Effector memory CD8-positive, alpha-beta T cell (primary cell): Measurements from ENCODE around the gene CAMK1.

Experiments used
- ATAC-seq: fragments of 150-1000 bp; cut with Tn5 transposase; replicated peaks from 2 replicates; pipeline ENCODE4 v1.10.0; 2021; ENCODE audit warnings: mild to moderate bottlenecking, moderate library complexity
- DNase-seq, 3 experiments: peaks; one replicate each; pipeline ENCODE4 v3.0.0; 2021
- H3K27ac Mint-ChIP-seq, 2 donors: one replicate each; pipeline ENCODE4 v1.8.0; 2022; ENCODE audit warnings: mild to moderate bottlenecking in 2 of 2, mixed read lengths in 2 of 2, moderate library complexity in 2 of 2
- H3K27me3 Mint-ChIP-seq, 2 donors: one replicate each; pipeline ENCODE4 v1.8.0; 2022; ENCODE audit warnings: mixed read lengths in 2 of 2
- H3K36me3 Mint-ChIP-seq: one replicate; pipeline ENCODE4 v1.8.0; 2022; ENCODE audit warnings: mild to moderate bottlenecking, moderate library complexity, mixed read lengths; ENCODE audit not compliant: insufficient read depth
- H3K4me1 Mint-ChIP-seq, 2 donors: one replicate each; pipeline ENCODE4 v1.8.0; 2022; ENCODE audit warnings: low read depth in 2 of 2, mixed read lengths in 2 of 2
- H3K4me3 Mint-ChIP-seq, 2 donors: one replicate each; pipeline ENCODE4 v1.8.0; 2022; ENCODE audit warnings: mild to moderate bottlenecking in 2 of 2, mixed read lengths in 2 of 2, moderate library complexity in 2 of 2
- H3K9me3 Mint-ChIP-seq, 2 donors: one replicate each; pipeline ENCODE4 v1.8.0; 2022; ENCODE audit warnings: mixed read lengths in 2 of 2

CAMK1 gene

DNA sequence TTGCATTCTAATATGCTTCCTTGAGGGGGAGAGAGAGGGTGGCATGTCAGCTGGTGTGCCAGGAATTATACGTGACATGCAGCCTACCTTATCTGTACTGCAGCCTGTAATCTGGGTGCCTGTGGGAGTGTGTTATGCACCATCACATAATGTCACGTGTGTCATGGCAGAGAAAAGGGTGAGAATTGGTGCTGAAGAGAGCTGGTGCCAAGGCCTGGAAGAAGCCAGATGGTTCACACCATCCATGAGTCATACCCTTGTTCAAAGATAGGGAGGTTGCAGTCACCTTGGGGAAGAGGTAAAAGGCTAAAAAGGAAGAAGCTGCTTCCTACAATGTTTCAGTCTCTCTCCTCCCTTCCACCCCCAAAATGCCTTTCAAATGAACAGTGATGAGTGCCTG lies 32.9 kb downstream of the CAMK1 start:
- Mint-ChIP-seq H3K27ac (no peak overlapping the region), H3K9me3 (no peaks in the 10 kb centered on the region), H3K27me3 (no peaks in the 10 kb centered on the region), H3K4me1 (peaks cover 39 to 40% of the 10 kb centered on the region in 2 donors), H3K36me3 (peaks cover 57% of the 10 kb centered on the region), H3K4me3 (no peak overlapping the region)
- no peak for ATAC-seq
- DNase-seq = no peak

DNA sequence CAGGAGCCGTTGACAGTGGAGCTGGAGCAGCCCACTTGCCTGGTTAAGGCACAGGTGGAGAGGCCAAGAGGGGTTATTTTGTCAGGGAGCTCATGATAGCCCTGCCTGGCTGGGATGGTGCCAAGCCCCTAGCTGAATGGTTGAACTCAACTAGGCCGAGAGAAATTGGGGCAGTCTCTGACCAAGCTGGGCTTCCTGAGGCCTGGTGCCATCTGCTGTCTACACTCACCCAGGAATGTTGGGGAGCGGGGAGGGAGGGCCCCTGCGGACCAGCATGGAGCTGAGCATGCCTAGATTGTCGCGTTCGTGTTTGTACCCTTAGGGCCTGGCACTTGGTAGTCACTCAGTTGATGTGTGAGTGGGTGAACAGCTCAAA lies 37.0 kb downstream of the CAMK1 start:
- no peaks in the 10 kb centered on the region for H3K9me3 Mint-ChIP-seq
- DNase-seq (no peak), ATAC-seq (no peak)
- peak overlapping the region; percentile 91 for H3K4me3 Mint-ChIP-seq
- peak overlapping the region; percentile 89 to 95 for H3K27ac Mint-ChIP-seq
- peaks cover 41 to 42% of the 10 kb centered on the region in 2 donors for H3K4me1 Mint-ChIP-seq
- peaks cover 49% of the 10 kb centered on the region for H3K36me3 Mint-ChIP-seq
- no peaks in the 10 kb centered on the region for H3K27me3 Mint-ChIP-seq

DNA sequence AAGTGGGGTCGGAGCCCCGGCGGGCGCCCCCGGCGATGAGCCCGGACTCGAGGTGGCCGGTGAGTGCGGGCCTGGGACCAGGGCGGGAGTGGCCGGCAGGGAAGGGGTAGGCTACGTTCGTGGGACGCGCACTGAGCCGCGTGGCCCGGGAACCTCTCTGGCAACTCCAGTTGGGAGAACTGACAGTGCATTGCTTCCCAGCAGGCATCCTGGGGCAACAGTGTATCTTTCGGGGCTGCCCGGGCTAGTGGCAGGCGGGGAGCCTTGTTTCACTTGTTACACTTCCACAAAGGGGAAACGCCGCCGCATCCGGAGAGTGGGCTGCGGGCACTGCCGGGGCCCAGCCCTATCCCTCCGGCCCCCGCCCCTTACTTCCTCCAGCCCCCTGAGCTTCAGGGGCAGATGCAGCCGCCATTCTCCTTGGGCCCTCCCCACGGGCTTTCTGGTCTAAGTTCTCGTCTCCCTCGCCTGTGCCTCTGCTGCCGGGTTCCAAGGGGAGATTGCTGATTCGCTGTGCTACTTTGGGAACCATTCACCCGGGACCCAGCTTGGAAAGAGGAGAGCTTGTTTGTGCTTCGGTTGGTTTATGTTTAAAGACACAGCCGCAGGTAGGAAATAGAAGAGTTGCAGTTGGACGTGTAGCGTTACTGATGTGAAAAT lies 37.5 kb downstream of the CAMK1 start:
- ATAC-seq (peak; percentile 28), DNase-seq (peak; percentile 43 to 57 (median 55))
- peak overlapping the region; percentile 89 to 95 for H3K27ac Mint-ChIP-seq
- peaks cover 44% of the 10 kb centered on the region for H3K36me3 Mint-ChIP-seq
- H3K27me3 Mint-ChIP-seq = no peaks in the 10 kb centered on the region
- no peaks in the 10 kb centered on the region for H3K9me3 Mint-ChIP-seq
- H3K4me3 Mint-ChIP-seq = peak overlapping the region; percentile 91
- H3K4me1 Mint-ChIP-seq = peaks cover 46 to 47% of the 10 kb centered on the region in 2 donors

DNA sequence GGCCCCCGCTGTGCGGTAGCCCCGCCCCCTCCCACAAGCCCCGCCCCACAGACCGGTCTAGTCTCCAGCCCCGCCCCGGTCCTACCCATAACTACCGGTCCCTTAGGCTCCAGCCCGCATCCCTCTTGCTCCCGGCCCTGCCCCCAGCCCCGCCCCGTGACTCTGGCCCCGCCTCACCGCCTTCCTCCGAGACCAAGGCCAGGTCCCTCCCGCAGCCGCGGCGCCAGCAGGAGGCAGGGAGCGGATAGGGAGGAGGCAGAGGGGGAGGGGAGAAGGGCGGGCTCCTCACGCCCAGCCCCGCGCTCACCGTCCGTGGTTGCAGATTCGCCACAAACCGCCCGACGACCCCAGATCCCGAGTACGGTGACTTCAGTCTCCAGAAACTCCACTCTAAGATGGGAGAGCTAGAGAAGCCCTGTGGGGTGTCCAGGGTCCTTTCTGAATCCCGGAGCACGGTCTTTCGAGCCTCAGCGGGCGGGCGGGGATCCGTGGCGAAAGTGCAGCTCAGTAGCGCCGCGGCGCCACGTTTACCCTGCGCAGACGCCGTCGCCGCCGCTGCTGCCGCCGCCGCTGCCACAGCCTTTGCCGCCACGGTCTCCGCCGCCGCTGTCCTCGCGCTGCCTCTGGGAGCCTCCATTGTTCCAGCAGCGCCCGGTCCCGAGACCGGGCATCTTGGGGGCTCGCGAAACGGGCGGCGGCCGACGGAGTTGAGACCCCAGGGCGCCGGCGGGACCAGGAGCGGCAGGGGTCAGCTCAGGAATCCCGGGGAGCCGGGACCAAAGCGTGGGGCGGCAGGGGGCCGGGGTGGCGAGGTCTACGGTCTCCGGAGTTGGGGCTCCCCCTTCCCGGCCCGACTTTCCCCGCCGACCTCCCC lies 38.3 kb downstream of the CAMK1 start, which contains the start of gene BRPF1:
BRPF1 (plus strand) TSS at position 530 of the 874 bp plus-strand sequence. CDS start 2,406 bp downstream, outside the sequence.
- Mint-ChIP-seq H3K36me3 (peaks cover 41% of the 10 kb centered on the region), H3K4me3 (peak within 1 kb of the TSS; percentile 91), H3K27me3 (no peaks in the 10 kb centered on the region), H3K27ac (peak within 1 kb of the TSS; percentile 89 to 95), H3K4me1 (peaks cover 48 to 49% of the 10 kb centered on the region in 2 donors), H3K9me3 (no peaks in the 10 kb centered on the region)
- DNase-seq (peak; percentile 94 to 95 (median 95)), ATAC-seq (peak; percentile 88)

DNA sequence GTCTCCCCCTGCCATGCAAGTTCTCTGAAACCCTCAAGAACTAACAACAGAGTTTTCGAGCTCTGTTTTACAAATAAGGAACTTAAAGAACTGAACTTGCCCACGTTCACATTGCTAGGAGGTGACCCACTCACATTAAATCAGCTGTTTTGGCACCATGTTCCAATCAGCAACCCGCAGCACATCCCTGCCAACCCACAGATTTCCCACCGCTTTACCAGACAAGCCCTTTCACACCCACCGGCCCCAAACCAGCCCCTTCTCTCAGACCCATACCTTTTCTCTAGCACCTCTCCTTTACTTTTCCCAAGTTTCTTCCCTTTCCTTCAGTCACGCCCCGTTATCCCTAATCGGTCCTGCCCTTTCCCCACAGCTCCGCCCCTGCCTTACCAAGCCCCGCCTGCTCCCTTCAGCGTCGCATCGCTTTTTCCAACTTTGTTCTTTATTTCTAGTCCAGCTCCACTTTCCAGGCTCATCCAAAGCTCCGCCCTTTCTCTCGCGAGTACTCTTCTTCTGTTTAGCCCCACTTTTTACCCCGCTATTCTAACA lies 39.0 kb downstream of the CAMK1 start:
- no peaks in the 10 kb centered on the region for H3K9me3 Mint-ChIP-seq
- H3K27ac Mint-ChIP-seq = peak overlapping the region; percentile 89 to 95
- H3K4me3 Mint-ChIP-seq = peak overlapping the region; percentile 91
- no peaks in the 10 kb centered on the region for H3K27me3 Mint-ChIP-seq
- ATAC-seq (peak; percentile 25), DNase-seq (no peak)
- peaks cover 34% of the 10 kb centered on the region for H3K36me3 Mint-ChIP-seq
- peaks cover 43 to 48% of the 10 kb centered on the region in 2 donors for H3K4me1 Mint-ChIP-seq

DNA sequence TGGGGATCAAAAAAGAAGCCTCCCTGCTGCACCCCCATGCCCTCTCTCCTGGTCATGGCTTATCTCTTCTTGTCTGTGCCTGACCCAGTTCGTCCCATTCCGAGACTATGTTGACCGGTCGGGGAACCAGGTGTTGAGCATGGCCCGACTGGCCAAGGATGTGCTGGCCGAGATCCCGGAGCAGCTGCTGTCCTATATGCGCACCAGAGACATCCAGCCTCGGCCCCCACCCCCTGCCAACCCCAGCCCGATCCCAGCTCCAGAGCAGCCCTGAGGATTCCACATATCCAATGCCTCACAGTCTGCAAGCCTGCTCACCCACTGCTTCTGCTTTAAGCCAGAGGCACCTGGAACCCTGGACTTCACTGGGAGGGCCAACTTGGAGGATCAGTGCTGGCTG lies 40.3 kb downstream of the CAMK1 start:
- Mint-ChIP-seq H3K9me3 (no peaks in the 10 kb centered on the region), H3K4me1 (peaks cover 41 to 46% of the 10 kb centered on the region in 2 donors), H3K4me3 (no peak overlapping the region), H3K36me3 (peaks cover 21% of the 10 kb centered on the region), H3K27ac (peak overlapping the region; percentile 3 to 95), H3K27me3 (peaks cover 0 to 3% of the 10 kb centered on the region in 2 donors)
- no peak for DNase-seq
- ATAC-seq = no peak

DNA sequence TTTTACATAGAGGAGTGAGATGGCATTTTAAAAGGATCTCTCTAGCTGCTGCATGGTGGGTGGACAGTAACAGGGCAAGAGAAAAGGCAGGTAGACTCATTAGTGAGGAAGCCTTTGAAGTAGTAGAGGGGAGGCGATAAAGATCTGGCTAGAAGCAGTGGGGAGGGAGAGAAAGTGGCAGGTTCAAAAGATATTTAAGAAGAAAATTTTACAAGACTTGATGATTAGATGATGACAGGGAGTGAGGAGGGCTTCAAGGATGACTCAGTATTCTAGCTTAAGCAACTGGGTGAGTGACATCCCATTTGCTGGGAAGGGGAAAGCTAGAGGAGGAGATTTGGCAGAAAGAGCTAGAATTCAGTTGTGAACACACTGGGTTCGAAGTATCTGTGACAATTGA lies 42.0 kb downstream of the CAMK1 start:
- peaks cover 16% of the 10 kb centered on the region for H3K36me3 Mint-ChIP-seq
- H3K27ac Mint-ChIP-seq = peak overlapping the region; percentile 1 to 42
- ATAC-seq (no peak), DNase-seq (no peak)
- H3K4me1 Mint-ChIP-seq = peaks cover 26 to 30% of the 10 kb centered on the region in 2 donors
- H3K4me3 Mint-ChIP-seq = peak overlapping the region in 1 of 2 donors; percentile 47
- peaks cover 5 to 10% of the 10 kb centered on the region in 2 donors for H3K27me3 Mint-ChIP-seq
- no peaks in the 10 kb centered on the region for H3K9me3 Mint-ChIP-seq

DNA sequence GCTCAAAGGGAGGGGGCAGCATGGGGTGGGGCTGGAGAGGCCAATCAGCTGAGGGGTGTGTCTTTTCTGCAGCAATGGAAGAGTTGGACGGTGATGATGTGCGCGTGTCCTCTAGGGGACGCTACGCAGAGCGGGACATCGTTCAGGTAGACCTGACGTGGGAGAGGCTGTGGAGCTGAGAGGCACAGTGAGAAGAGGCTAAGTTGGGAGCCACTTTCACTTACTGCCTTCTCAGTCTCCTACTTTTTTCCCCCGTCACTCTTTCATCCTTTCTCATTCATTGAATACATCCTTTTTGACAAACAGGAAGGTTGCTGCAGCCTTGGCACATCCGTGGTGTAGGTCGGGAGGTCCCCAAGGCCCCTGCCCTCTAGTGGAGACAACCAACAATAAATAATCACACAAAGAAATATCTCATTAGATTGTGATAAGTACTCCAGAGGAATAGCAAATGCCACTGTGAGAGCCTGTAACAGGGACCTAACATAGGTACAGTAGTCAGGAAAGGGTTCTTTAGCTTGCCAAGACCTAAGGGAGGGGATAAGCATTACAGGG lies 42.6 kb downstream of the CAMK1 start:
- ATAC-seq (peak; percentile 21), DNase-seq (peak; percentile 40 to 48 (median 46))
- Mint-ChIP-seq H3K4me3 (peak overlapping the region; percentile 47 to 61), H3K27ac (peak overlapping the region; percentile 1 to 42), H3K4me1 (peaks cover 20 to 25% of the 10 kb centered on the region in 2 donors), H3K36me3 (peaks cover 13% of the 10 kb centered on the region), H3K27me3 (peaks cover 9 to 12% of the 10 kb centered on the region in 2 donors), H3K9me3 (no peaks in the 10 kb centered on the region)

DNA sequence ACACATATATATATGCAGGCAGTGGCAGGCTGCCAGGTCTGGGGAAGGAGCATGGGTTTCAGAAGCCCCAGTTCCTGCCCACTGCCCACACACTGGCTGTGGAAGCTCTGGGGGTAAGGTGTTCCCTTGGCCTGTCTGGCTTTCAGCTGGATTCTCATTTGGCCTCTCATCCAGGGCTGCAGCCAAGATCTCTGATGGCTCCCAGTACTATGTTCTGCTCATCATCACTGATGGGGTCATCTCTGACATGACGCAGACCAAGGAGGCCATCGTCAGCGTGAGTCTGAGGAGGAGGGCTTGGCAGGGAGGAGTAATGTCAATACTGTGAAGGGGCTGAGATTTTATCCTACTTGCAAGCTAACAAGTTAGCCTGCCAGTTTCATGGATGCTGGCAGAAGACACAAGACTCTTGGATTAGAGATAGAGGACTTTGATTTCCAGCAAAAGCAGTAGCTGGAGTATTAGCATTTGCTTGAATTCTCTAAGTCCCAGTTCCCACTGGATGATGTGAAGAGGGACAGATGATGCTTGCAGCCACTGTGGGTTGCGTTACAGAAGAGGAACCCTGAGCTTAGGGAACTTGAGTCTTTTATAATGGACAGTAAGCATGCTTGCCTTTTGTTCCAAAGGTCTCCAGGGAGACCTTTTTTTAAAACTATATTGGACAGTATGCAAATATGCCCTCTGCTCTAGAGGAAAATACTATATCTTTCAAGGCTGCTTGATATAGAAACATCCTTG lies 43.8 kb downstream of the CAMK1 start:
- ATAC-seq = no peak
- peaks cover 2% of the 10 kb centered on the region for H3K36me3 Mint-ChIP-seq
- H3K9me3 Mint-ChIP-seq = no peaks in the 10 kb centered on the region
- DNase-seq = no peak
- H3K27me3 Mint-ChIP-seq = peaks cover 9 to 12% of the 10 kb centered on the region in 2 donors
- no peak overlapping the region for H3K27ac Mint-ChIP-seq
- peaks cover 19 to 24% of the 10 kb centered on the region in 2 donors for H3K4me1 Mint-ChIP-seq
- no peak overlapping the region for H3K4me3 Mint-ChIP-seq

DNA sequence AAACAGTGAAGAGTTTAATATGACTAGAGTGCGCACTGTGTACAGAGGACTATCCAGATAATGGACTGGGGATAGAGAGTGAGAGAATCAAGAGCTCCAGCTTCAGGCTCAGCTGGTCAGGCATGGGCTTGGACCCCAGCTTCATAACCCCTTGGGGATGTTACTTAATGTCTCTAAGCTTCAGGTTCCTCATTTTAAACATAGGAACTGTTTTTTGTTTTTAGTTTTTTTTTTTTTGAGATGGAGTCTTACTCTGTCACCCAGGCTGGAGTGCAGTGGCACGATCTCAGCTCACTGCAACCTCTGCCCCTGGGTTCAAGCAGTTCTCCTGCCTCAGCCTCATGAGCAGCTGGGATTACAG lies 48.1 kb downstream of the CAMK1 start:
- ATAC-seq (no peak), DNase-seq (no peak)
- H3K4me3 Mint-ChIP-seq = no peak overlapping the region
- H3K9me3 Mint-ChIP-seq = no peaks in the 10 kb centered on the region
- H3K27ac Mint-ChIP-seq = no peak overlapping the region
- H3K4me1 Mint-ChIP-seq = peaks cover 1 to 2% of the 10 kb centered on the region in 2 donors
- H3K27me3 Mint-ChIP-seq = peaks cover 9 to 12% of the 10 kb centered on the region in 2 donors
- no peaks in the 10 kb centered on the region for H3K36me3 Mint-ChIP-seq

DNA sequence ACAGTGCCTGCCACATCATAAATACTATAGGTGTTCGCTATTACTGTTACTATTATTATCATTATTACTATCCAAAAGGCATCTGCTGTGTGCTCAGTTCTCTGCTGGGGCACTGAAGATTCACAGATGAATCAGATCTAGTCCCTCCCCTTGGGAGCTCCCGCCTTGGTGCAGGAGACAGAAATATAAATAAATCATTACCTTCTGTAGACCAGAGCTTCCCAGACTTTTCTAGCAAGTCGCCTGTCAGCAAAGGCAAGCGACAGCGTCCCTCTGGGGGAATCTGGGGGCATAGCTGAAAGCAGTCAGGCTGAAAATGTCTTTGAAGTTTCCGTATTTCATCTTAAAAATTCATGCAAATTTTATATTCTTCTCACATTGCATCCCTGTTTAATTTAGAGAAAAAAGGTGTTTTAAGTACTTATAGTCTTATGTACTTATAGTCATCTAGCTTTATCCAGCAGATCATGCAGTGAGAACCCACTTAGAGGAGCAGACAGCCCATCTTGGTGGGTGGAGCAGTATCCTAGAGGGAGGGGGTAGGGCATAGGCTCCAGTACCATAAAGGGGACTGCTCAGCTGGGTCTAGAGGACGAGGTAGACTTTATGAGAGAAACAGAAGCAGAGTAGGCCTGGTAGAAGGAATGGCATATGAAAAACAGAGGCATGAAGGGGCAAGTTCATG lies 48.6 kb downstream of the CAMK1 start:
- H3K4me3 Mint-ChIP-seq = no peak overlapping the region
- no peak for ATAC-seq
- H3K27me3 Mint-ChIP-seq = peaks cover 9 to 12% of the 10 kb centered on the region in 2 donors

DNA sequence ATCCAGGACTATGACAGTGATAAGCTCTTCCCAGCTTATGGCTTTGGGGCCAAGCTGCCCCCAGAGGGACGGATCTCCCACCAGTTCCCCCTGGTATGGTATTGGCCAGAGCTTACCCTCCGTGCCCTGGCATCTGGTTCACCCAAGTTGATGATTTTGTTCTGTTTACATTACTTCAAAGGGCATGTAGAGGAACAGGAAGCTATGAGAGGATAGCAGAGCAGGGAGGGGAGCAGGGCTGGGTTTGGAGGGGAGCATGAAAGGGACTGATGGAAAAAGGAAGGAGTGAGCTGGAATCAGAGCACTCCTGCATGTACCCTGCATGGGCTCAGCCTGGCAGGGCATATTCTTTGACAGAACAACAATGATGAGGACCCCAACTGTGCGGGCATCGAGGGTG lies 51.6 kb downstream of the CAMK1 start:
- Mint-ChIP-seq H3K27me3 (peaks cover 9 to 11% of the 10 kb centered on the region in 2 donors), H3K36me3 (no peaks in the 10 kb centered on the region), H3K27ac (no peak overlapping the region), H3K4me1 (no peaks in the 10 kb centered on the region), H3K4me3 (no peak overlapping the region), H3K9me3 (no peaks in the 10 kb centered on the region)
- DNase-seq (no peak), ATAC-seq (no peak)

More for the DNA sequence above, 48.6 kb downstream of the CAMK1 start:
- Mint-ChIP-seq H3K4me1 (no peaks in the 10 kb centered on the region), H3K27ac (no peak overlapping the region), H3K9me3 (no peaks in the 10 kb centered on the region), H3K36me3 (no peaks in the 10 kb centered on the region)
- no peak for DNase-seq
